HFFc6 (cell line): ENCODE results near the gene PTPN4. TPM values are rescaled to one million over a fixed set of nuclear protein-coding genes. Genes with fewer than 3 reads are reported as not detected.
A peak's percentile ranks its signal among the peaks of the same experiment; 100 is the strongest.

Experiments used
- DNase-seq: peaks from one replicate; pipeline ENCODE4 v3.0.0-alpha.2; 2018
- H3K27ac Mint-ChIP-seq: 2 replicates; pipeline ENCODE4 v1.8.0; 2020; ENCODE audit warnings: mild to moderate bottlenecking, mixed read lengths
- H3K27me3 Mint-ChIP-seq: 2 replicates; pipeline ENCODE4 v1.8.0; 2021; ENCODE audit warnings: mild to moderate bottlenecking, moderate library complexity, mixed read lengths; ENCODE audit not compliant: insufficient read depth
- H3K36me3 Mint-ChIP-seq: 2 replicates; pipeline ENCODE4 v1.8.0; 2021; ENCODE audit warnings: low read depth, mixed read lengths
- H3K4me1 Mint-ChIP-seq: 2 replicates; pipeline ENCODE4 v1.8.0; 2020; ENCODE audit warnings: low read depth, mixed read lengths
- H3K4me3 Mint-ChIP-seq: 2 replicates; pipeline ENCODE4 v1.8.0; 2020; ENCODE audit warnings: mild to moderate bottlenecking, moderate library complexity, mixed read lengths
- H3K9me3 Mint-ChIP-seq: 2 replicates; pipeline ENCODE4 v1.8.0; 2020; ENCODE audit warnings: mild to moderate bottlenecking, mixed read lengths
- total RNA-seq, 6 experiments: library from RNA; stranded (reverse); fragmentation: NEBNext Ultra II Directional; extraction: Animal tissue kit (Norgen Biotek cat#: 25700); gene quantifications; 2 replicates in 1 of 6; 3 replicates in 5 of 6; pipeline ENCODE4 v1.2.3, GENCODE V29; 2021
- TF ChIP-seq, protein P1 (sequence below): fragments of 200-600 bp; sonication (generic); IDR thresholded peaks from 2 replicates; pipeline ENCODE4 v1.5.0; 2021; ENCODE audit warnings: antibody characterized with exemption, mild to moderate bottlenecking

The PTPN4 gene
- total RNA-seq, 6 experiments from 2014 or later = 12.0 to 20.3 (median 14.8) TPM

DNA sequence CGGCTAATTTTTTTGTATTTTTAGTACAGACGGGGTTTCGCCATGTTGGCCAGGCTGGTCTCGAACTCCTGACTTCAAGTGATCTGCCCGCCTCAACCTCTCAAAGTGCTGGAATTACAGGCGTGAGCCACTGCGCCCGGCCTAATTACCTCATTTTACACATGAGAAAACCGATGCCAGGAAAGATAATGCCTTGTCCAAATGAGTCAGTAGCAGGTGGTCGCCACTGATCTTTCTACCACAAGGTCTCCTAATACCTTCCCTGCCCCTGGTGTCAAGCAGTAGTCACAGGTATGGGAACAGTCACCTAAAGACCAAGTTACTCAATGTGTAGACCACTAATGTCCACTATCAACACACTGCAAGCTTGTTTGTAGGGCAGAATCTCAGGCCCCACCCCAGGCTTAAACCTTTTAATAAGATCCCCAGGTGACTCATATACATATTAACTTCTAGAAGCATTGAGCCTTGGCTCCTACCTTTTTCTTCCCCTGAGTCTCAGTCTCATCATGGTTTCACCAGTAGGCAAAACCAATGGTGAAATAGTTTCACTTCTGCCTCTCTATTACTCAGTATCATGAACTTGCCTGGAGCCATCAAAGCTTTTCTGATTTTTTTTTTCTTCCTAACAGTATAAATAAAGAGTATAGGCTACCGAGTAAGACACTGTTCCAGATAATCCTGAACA lies 246.3 kb downstream of the PTPN4 start:
- H3K9me3 Mint-ChIP-seq = no peaks in the 10 kb centered on the region
- no peaks in the 10 kb centered on the region; the same call in 1 of the 2 replicates for H3K27me3 Mint-ChIP-seq
- H3K27ac Mint-ChIP-seq = no peak overlapping the region
- no peaks in the 10 kb centered on the region for H3K36me3 Mint-ChIP-seq
- no peak for DNase-seq
- no peak overlapping the region for H3K4me3 Mint-ChIP-seq
- no peaks in the 10 kb centered on the region for H3K4me1 Mint-ChIP-seq
- TF ChIP-seq, protein P1, sequence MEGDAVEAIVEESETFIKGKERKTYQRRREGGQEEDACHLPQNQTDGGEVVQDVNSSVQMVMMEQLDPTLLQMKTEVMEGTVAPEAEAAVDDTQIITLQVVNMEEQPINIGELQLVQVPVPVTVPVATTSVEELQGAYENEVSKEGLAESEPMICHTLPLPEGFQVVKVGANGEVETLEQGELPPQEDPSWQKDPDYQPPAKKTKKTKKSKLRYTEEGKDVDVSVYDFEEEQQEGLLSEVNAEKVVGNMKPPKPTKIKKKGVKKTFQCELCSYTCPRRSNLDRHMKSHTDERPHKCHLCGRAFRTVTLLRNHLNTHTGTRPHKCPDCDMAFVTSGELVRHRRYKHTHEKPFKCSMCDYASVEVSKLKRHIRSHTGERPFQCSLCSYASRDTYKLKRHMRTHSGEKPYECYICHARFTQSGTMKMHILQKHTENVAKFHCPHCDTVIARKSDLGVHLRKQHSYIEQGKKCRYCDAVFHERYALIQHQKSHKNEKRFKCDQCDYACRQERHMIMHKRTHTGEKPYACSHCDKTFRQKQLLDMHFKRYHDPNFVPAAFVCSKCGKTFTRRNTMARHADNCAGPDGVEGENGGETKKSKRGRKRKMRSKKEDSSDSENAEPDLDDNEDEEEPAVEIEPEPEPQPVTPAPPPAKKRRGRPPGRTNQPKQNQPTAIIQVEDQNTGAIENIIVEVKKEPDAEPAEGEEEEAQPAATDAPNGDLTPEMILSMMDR = no peak

DNA sequence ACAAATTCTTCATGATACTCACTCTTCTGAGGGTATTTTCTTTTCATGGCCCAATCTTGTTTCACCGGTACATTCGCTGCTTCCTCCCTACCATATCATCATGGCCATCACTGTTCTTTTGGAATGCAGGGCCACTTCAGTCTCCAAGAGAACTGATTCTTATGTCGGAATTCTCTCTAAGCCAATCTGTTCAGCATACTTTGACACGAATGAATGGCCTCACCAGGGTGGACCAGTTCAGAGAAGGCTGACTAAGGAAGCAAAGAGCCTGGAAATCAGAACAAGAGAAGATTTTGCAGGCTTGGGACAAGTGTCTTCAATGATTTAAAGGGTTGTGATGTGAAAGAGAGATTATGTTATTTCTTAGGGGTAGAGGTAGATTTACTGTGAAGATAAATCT lies 248.1 kb downstream of the PTPN4 start:
- Mint-ChIP-seq H3K27ac (no peak overlapping the region), H3K9me3 (no peaks in the 10 kb centered on the region), H3K27me3 (no peaks in the 10 kb centered on the region; the same call in 1 of the 2 replicates), H3K4me1 (peaks cover 7% of the 10 kb centered on the region), H3K4me3 (no peak overlapping the region), H3K36me3 (no peaks in the 10 kb centered on the region)
- TF ChIP-seq, protein P1 = no peak
- DNase-seq = no peak

DNA sequence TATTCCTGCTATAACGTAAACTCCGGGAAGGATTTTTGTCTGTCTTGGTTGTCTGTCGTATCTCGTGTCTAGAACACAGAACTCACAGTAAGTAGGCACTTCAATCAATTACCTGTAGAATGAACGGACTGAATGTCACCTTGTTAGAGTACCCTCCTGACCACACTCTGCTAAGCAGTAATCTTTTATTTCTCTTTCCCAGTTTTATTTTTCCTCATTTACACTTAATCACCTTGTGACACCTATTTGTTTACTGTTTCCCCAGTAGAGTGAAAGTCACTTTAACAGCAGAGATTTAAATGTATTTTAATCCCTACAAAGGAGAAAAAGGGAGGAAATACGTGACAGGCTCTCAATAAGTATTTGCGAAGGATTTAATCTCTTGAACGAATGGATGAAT lies 252.6 kb downstream of the PTPN4 start:
- Mint-ChIP-seq H3K9me3 (no peaks in the 10 kb centered on the region), H3K27me3 (no peaks in the 10 kb centered on the region), H3K27ac (no peak overlapping the region), H3K4me1 (peaks cover 7% of the 10 kb centered on the region), H3K36me3 (no peaks in the 10 kb centered on the region), H3K4me3 (peak overlapping the region; percentile 83)
- no peak for DNase-seq
- TF ChIP-seq, protein P1 = no peak

DNA sequence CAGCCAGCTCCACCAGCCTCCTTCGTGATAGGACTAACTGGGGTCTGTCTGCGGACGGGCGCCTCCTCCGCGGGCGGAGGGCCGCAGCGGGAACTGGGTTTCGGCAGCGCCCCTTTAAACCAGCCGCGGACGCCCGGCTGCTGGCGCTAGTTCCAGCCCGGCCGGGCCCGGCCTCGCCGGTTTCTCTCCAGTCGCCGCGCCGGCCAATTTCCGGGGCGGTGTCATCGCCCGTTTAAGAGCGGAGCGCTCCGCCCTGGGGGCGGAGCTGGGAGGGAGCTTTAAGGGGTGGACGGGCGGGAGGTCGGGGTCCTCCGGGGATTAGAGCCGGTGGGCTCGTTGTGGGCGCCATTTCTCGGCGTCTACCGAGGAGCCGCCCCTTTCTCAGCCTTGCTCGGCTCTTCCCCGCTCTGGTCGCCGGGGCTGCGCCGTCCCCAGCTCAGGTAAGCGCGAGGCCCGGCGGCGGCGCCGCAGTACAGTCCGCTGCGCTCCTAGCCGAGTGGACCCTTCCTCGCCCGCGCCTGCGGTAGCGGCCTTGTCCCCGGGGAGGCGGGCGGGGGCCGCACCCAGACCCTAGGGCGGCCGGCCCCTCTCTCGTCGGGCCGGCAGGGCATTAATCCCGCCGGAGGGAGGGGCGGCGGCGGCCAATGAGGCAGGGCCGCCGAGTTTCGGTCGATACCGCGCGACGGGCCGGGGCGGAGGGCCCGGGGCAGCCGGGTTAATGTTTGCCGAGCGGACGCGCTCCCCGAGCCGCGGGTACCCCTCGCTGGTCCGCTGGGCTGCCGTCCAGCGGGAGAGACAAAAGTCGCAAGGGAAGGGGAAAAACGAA lies 253.3 kb downstream of the PTPN4 start, which contains the start of gene EPB41L5:
Gene EPB41L5 (plus strand): TSS at position 307 of the 826 bp plus-strand sequence. CDS start 6,008 bp downstream, outside the sequence.
- Mint-ChIP-seq H3K27me3 (no peaks in the 10 kb centered on the region), H3K9me3 (no peaks in the 10 kb centered on the region), H3K36me3 (no peaks in the 10 kb centered on the region), H3K4me3 (peak within 1 kb of the TSS; percentile 83), H3K4me1 (peaks cover 7% of the 10 kb centered on the region), H3K27ac (no peak within 1 kb of the TSS)
- TF ChIP-seq, protein P1 = no peak; the same call in 1 of the 2 replicates
- peak; percentile 80 for DNase-seq

DNA sequence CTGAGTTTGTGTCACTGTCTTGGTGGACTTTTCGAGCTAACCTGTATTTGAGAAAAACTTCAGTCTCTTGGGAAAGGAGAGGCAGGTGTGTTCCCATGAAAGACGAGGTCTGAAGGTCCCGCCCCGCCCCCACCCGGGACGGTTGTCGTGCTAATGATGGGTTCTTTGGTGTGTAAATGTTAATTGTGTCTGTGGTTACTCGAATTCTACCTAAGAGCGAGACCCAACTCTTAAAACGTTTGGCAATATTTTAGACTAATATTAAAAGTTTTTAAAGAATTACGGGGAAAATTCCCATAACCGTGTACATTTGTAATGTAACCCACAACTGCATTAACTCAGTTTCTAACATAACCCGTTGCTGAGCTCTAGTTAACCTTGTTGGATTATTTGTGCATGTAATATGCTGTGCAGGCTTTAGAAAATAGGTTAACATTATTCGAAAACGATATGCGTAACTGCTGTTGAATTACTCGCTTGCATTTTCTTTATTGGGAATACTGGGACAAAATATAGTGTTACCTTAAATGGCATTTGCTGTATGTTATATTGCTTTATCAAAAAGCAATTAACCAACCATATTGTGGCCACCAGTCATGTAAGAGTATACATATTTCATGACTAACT lies 254.0 kb downstream of the PTPN4 start:
- Mint-ChIP-seq H3K27me3 (no peaks in the 10 kb centered on the region), H3K27ac (no peak overlapping the region), H3K36me3 (no peaks in the 10 kb centered on the region), H3K9me3 (no peaks in the 10 kb centered on the region), H3K4me1 (peaks cover 7% of the 10 kb centered on the region), H3K4me3 (peak overlapping the region; percentile 78)
- TF ChIP-seq, protein P1 = no peak
- DNase-seq = no peak
